Activated naive CD4-positive, alpha-beta T cell treated with anti-CD3 and anti-CD28 coated beads, Interleukin-2, amount 50 U/mL, for 24 hours (primary cell): ENCODE data around the gene GAB2.
"Not testable (repeated sequence)": the region's sequence is repeated elsewhere in the genome, so short reads cannot be mapped to it uniquely, and the experiment has no call there.

ENCODE experiments used
- H3K27ac Mint-ChIP-seq: one replicate; pipeline ENCODE4 v1.8.0; 2021; ENCODE audit warnings: mild to moderate bottlenecking, mixed read lengths
- H3K27me3 Mint-ChIP-seq: one replicate; pipeline ENCODE4 v1.8.0; 2021; ENCODE audit warnings: mixed read lengths
- H3K36me3 Mint-ChIP-seq: one replicate; pipeline ENCODE4 v1.8.0; 2021; ENCODE audit warnings: mixed read lengths
- H3K4me1 Mint-ChIP-seq: one replicate; pipeline ENCODE4 v1.8.0; 2021; ENCODE audit warnings: mixed read lengths
- H3K4me3 Mint-ChIP-seq: one replicate; pipeline ENCODE4 v1.8.0; 2021; ENCODE audit warnings: mild to moderate bottlenecking, mixed read lengths
- H3K9me3 Mint-ChIP-seq: one replicate; pipeline ENCODE4 v1.8.0; 2021; ENCODE audit warnings: mixed read lengths

Gene GAB2

DNA sequence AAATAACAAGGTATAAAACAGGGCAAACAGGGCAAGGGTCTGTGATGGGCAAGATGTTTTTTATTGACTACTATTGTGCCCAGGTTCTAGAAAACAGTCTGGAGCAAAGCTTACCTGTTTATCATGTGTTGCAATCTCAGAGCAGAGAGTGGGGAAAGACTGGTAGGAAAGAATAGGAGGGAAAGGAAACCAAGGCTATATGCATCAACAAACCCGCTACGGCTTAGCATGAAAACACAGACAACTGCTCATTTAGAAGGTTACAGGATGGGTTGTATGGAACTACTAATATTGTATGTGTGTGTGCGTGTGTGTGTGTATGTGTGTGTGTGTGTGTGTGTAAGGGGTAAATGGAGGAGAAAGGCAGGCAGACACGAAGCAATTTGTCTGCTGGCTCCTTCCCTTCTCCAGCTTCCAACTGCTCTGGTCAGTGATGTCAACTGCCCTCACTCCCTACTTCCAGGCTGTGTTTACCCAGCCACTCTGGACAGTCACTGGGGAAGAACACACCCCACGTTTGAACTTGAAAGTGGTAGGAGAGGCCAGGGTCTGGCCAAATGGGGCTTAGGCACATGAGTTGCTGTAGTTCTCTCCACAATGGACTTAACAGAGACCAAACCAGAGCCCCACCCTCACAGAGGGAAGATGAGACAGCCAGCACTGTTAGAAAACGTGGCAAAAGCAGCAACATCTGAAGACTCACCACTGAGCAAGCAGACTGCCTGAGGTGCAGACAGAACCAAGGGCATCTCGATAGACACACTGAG lies 47.0 kb downstream of the GAB2 start:
- Mint-ChIP-seq H3K27me3 (no peaks in the 10 kb centered on the region), H3K36me3 (no peaks in the 10 kb centered on the region), H3K27ac (no peak overlapping the region), H3K4me1 (no peaks in the 10 kb centered on the region), H3K4me3 (no peak overlapping the region), H3K9me3 (no peaks in the 10 kb centered on the region)

DNA sequence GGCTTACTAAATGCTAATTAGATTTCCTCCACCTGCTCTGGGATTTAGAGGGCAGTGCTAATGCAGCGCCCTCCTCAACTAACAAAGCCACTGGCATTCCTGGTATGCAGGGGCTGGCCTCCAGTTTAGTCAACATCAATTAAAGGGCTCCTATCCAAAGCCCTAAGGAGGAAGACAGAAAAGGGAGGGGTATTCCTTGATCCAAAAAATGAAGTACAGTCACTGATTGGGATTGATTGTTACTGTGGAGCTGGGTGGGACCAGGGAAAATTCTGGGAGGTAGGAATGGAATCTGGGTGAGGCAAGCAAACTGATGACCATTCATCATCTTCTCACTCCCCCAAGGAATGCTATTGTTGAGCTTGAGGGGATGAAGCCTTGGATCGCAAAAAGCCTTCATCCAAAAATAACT lies 52.2 kb downstream of the GAB2 start:
- Mint-ChIP-seq H3K27me3 (no peaks in the 10 kb centered on the region), H3K9me3 (no peaks in the 10 kb centered on the region), H3K27ac (no peak overlapping the region), H3K4me3 (no peak overlapping the region), H3K4me1 (no peaks in the 10 kb centered on the region), H3K36me3 (no peaks in the 10 kb centered on the region)

DNA sequence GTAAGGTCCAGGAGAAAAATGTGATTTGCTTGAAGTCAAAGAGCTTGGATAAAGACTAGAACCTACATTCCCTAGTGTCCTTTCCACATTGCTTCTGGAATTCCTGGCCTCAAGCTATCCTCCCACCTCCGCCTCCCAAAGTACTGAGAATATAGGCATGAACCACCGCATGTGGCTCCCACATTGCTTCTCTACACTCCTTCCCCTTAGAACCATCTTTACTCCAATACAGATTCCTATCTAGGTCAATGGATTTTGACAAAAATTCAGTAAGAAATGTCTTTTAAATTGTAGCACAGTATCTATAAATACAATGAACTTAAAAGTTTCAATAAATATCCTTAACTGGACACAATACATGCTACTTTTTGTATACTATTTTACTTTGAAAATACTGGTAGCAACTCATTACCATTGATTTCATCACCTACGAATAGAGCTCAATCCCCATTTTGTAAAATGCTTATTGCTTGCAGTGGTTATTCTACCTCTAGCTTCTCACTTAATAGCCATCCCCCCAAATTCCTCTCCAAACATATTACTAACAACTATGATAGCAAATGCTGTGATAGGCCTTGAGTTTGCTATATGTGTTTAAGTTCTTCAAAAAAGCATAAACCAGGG lies 53.4 kb downstream of the GAB2 start:
- no peaks in the 10 kb centered on the region for H3K4me1 Mint-ChIP-seq
- no peaks in the 10 kb centered on the region for H3K9me3 Mint-ChIP-seq
- H3K27ac Mint-ChIP-seq: no peak overlapping the region
- no peak overlapping the region for H3K4me3 Mint-ChIP-seq
- H3K36me3 Mint-ChIP-seq: no peaks in the 10 kb centered on the region
- H3K27me3 Mint-ChIP-seq: no peaks in the 10 kb centered on the region

DNA sequence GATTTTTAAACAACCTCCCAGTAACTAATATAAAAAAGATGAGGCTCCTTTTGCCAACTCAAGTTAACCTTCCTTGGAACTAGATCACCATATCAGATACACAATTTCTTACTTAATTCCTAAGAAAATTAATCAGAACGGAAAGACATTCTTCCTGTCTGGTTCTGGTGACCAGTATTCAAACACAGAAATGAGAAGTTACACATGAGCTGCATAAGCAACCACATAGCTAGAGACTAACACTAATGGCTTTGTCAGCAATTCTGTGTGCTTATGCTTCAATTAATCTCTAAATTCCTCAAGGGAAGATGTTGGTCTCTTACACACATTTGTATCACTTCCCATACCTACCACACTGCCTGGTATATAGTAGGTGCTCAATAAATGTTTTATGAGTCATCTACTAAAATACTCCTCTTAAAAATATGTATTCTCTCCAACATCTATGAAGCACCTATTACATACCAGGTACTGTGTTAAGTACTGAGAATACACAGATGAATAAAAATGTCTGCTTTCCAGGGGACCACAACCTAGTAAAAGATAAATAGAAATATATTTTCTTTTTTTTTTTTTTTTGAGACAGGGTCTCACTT lies 54.5 kb downstream of the GAB2 start:
- Mint-ChIP-seq H3K9me3 (no peaks in the 10 kb centered on the region), H3K4me1 (no peaks in the 10 kb centered on the region), H3K4me3 (no peak overlapping the region), H3K27ac (no peak overlapping the region), H3K27me3 (no peaks in the 10 kb centered on the region), H3K36me3 (no peaks in the 10 kb centered on the region)

DNA sequence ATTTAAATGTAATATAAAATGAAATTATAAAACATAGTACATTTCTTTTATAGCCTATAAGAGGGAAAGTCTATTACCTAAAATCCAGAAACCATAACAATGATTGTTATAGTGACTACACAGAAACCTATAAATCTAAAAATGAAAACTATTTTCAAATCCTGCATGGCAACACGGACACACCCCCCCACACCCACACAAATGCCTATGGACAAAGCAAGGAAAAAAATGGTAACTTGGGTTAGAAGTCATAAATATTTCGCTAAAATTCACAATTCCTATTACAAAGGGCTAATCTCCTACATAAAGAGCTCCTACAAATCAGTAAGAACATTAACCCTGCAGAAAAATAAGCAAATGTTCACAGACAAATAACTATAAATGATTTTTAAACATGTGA lies 56.4 kb downstream of the GAB2 start:
- peaks cover 5% of the 10 kb centered on the region for H3K9me3 Mint-ChIP-seq
- no peaks in the 10 kb centered on the region for H3K27me3 Mint-ChIP-seq
- H3K4me3 Mint-ChIP-seq: no peak overlapping the region
- H3K4me1 Mint-ChIP-seq: no peaks in the 10 kb centered on the region
- no peaks in the 10 kb centered on the region for H3K36me3 Mint-ChIP-seq
- no peak overlapping the region for H3K27ac Mint-ChIP-seq

- Mint-ChIP-seq H3K4me3 (no peak overlapping the region), H3K4me1 (no peaks in the 10 kb centered on the region), H3K27me3 (no peaks in the 10 kb centered on the region), H3K9me3 (peaks cover 5% of the 10 kb centered on the region), H3K36me3 (no peaks in the 10 kb centered on the region), H3K27ac (no peak overlapping the region)
These were observed 57.7 kb downstream of the GAB2 start for GRCh38 chr11:78359921-78360320.

- H3K9me3 Mint-ChIP-seq, H3K4me1 Mint-ChIP-seq, H3K36me3 Mint-ChIP-seq, H3K27me3 Mint-ChIP-seq, H3K27ac Mint-ChIP-seq, H3K4me3 Mint-ChIP-seq: not testable (repeated sequence)
These were observed 59.7 kb downstream of the GAB2 start for GRCh38 chr11:78357924-78358323.

- not testable (repeated sequence) for H3K36me3 Mint-ChIP-seq, H3K9me3 Mint-ChIP-seq, H3K4me1 Mint-ChIP-seq, H3K27me3 Mint-ChIP-seq, H3K27ac Mint-ChIP-seq, H3K4me3 Mint-ChIP-seq
These were observed 60.2 kb downstream of the GAB2 start for GRCh38 chr11:78357425-78357824.

- H3K36me3 Mint-ChIP-seq, H3K27ac Mint-ChIP-seq, H3K4me1 Mint-ChIP-seq, H3K27me3 Mint-ChIP-seq, H3K9me3 Mint-ChIP-seq, H3K4me3 Mint-ChIP-seq: not testable (repeated sequence)
These were observed 61.9 kb downstream of the GAB2 start for GRCh38 chr11:78355742-78356141.

DNA sequence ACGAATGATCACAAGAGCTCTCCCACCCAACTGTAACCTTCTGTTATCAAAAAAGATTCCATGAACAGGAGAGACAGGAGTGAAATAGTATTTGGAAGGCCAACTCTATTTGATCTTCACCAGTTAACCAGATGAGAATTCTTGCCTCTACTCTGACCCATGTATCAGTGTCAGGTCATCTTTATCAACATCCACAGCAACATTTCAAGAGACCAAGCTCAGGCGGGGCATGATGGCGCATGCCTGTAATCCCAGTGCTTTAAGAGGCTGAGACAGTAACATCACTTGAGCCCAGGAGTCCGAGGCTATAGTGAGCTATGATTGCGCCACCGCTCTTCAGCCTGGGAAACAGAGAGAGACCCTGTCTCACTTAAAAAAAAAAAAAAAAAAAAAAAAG lies 62.3 kb downstream of the GAB2 start:
- H3K27me3 Mint-ChIP-seq: peaks cover 2% of the 10 kb centered on the region
- no peak overlapping the region for H3K27ac Mint-ChIP-seq
- H3K4me3 Mint-ChIP-seq: no peak overlapping the region
- peaks cover 6% of the 10 kb centered on the region for H3K4me1 Mint-ChIP-seq
- no peaks in the 10 kb centered on the region for H3K36me3 Mint-ChIP-seq
- H3K9me3 Mint-ChIP-seq: peaks cover 5% of the 10 kb centered on the region

DNA sequence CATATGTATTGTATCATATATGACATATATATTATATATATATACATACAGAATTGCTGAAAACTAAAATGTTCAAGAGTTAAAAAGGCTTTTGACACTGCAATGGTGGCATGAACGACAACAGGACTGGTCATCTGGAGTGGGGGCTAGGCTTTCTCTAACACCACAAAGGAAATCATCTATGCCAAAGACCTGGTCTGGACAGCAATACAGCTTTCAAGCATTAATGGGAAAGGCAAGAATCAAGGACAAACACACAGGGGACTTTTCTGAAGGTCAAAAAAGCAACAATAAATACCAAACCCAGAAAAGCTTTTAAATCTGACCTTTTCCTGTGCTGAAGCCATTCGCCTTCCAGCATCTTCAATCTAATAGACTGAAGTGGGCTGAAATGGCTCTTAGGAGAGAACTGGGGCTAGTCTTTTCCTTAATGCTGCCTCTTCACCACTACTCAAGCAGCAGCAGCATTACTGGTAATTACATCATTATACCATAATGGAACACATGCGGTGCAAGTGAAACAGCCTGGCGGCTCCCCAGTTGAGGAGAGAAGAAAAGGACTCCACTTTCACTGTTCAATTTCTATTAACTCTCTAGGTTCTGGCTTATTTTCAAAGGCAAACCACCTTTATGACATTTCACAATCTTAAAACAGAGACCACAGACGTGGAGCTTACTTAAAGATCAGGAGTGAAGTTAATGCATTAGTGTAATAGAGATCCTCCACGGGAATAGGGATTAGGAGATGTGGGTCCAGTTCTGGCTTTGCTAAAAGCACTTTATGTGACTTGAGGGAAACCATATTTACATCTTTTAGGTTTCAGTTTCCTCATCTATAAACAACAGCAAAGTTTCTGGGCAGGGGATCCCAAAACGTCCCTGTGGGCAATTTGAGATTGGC lies 63.0 kb downstream of the GAB2 start:
- no peaks in the 10 kb centered on the region for H3K36me3 Mint-ChIP-seq
- peaks cover 5% of the 10 kb centered on the region for H3K9me3 Mint-ChIP-seq
- H3K4me3 Mint-ChIP-seq: no peak overlapping the region
- H3K27ac Mint-ChIP-seq: no peak overlapping the region
- H3K4me1 Mint-ChIP-seq: peaks cover 13% of the 10 kb centered on the region
- H3K27me3 Mint-ChIP-seq: peaks cover 2% of the 10 kb centered on the region

DNA sequence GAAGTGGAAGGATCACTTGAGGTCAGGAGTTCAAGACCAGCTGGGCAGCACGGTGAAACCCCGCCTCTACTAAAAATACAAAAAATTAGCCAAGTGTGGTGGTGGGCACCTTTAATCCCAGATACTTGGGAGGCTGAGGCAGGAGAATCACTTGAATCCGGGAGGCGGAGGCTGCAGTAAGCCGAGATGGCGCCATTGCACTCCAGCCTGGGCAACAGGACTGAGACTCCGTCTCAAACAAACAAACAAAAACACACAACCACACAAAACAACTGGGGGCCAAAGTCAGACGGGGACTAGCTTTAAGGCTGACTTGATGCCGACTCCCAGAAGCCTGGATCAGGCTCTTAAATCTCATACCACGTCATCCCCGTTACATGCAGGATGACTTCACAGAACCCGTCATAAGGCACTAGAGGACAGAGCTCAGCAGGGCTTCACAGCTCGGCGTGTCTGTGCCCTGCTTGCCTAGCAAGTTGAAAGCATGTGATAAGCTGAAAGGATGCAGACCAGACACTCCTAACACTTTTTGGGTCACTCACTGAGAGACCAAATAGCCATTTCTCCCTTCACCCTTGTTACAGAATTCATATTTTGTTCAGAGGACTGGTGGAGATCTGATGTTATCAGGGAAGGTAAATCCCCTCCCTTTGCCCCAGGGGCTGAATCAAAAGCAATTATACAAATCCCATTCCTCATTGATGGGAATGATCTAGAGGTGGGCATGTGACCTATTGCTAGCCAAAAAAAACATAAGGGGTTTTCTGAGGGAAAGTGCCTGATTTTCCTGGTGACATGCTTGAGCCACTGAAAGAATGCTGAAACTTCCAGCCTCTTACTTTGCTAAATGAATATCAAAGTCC lies 65.4 kb downstream of the GAB2 start:
- no peaks in the 10 kb centered on the region for H3K36me3 Mint-ChIP-seq
- H3K4me1 Mint-ChIP-seq: peaks cover 18% of the 10 kb centered on the region
- H3K4me3 Mint-ChIP-seq: no peak overlapping the region
- peaks cover 2% of the 10 kb centered on the region for H3K27me3 Mint-ChIP-seq
- no peak overlapping the region for H3K27ac Mint-ChIP-seq
- H3K9me3 Mint-ChIP-seq: peaks cover 5% of the 10 kb centered on the region

DNA sequence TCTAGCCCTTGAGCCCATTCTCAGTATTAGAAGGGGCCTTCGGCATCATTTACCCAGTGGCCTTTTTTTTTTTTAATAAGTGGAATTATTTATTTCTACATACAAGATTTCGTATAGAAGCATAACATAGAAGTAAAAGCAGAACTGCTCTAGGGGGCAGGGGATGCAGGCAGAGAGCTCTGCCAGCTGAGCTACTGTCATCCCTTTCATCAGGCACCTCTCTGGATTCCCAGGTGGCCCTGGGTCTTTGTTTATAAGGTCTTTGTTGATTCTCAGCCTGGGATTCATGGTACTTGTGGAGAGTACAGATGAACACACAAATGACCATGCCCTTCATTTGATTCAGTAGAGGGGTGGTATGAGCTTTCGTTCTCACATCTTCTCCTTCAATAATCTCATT lies 66.4 kb downstream of the GAB2 start:
- Mint-ChIP-seq H3K27me3 (peaks cover 4% of the 10 kb centered on the region), H3K27ac (no peak overlapping the region), H3K36me3 (no peaks in the 10 kb centered on the region), H3K9me3 (no peaks in the 10 kb centered on the region), H3K4me1 (peaks cover 18% of the 10 kb centered on the region), H3K4me3 (no peak overlapping the region)

- Mint-ChIP-seq H3K27me3 (peaks cover 6% of the 10 kb centered on the region), H3K27ac (no peak overlapping the region), H3K9me3 (no peaks in the 10 kb centered on the region), H3K36me3 (peaks cover 1% of the 10 kb centered on the region), H3K4me3 (no peak overlapping the region), H3K4me1 (peaks cover 18% of the 10 kb centered on the region)
These were observed 66.9 kb downstream of the GAB2 start for GRCh38 chr11:78350646-78351165.
